ENCODE measurements around the gene KRT6C. TPM values are rescaled to one million over a fixed set of nuclear protein-coding genes. Genes with fewer than 3 reads are reported as not detected.

The KRT6C gene
- total and polyA plus RNA-seq, 8 donors: not detected

DNA sequence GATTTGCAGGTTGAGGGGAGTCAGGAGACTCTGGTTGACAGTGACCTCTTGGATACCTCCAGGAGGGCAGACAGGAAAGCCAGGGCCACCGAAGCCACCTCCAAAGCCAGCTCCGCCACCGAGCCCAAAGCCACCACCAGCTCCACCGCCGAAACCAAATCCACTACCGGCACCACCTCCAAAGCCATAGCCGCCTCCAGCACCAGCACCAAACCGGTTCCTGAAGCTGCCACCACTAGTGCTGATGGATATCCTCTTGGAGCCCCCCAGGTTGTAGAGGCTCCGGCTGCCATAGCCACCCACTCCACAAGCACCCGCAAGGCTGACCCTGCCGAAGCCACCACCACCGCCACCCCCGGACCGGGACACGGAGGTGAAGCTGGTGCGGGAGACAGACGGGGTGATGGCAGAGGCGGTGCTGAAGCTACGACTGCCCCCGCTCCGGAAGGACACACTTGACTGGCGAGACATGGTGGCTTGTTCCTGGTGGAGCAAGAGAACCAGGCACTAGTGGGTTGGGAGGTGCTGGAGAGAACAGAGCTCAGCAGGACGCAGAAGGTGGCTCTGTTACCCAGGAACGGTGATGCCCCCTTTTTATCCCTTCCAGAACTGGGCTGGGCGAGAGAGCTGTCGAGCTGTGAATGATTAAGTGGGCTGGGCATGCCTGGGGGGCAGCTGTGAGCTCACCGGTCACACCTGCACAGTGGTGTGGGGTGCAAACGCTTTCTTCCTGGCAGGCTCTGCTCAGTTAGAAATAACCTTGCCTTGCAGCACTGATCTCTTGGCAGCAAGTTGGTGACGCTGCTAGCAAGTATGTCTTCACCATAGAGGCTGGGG lies 46.4 kb upstream of the KRT6C start, which contains the start of gene KRT5:
Gene KRT5 (minus strand): TSS at position 569 of the 837 bp plus-strand sequence. CDS start 98 bp downstream, at position 471.
- Histone ChIP-seq H3K4me1 (no peaks in the 10 kb centered on the region), H3K27ac (no peak within 1 kb of the TSS)
- no peak for ATAC-seq

DNA sequence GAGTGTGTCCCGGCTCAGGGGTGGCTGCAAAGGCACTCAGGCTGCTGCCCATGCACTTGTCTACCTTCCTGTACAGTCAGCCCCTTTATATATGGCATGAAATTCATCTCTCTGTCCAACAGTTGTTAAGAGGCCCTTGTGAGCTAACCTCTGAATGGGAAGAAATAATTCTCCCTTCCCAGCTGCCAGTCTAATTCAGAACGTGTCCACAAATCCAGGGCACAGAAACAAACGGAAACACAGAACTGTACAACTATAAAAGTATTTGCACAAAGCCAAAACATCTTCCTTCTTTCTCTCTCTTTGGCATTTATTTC lies 45.7 kb upstream of the KRT6C start:
- DNase-seq: no peak
- no peaks in the 10 kb centered on the region for H3K4me1 ChIP-seq
- no peak for ATAC-seq
- no peak overlapping the region for H3K27ac ChIP-seq
- no peaks in the 10 kb centered on the region for H3K9me3 ChIP-seq
- TF ChIP-seq, protein P1, sequence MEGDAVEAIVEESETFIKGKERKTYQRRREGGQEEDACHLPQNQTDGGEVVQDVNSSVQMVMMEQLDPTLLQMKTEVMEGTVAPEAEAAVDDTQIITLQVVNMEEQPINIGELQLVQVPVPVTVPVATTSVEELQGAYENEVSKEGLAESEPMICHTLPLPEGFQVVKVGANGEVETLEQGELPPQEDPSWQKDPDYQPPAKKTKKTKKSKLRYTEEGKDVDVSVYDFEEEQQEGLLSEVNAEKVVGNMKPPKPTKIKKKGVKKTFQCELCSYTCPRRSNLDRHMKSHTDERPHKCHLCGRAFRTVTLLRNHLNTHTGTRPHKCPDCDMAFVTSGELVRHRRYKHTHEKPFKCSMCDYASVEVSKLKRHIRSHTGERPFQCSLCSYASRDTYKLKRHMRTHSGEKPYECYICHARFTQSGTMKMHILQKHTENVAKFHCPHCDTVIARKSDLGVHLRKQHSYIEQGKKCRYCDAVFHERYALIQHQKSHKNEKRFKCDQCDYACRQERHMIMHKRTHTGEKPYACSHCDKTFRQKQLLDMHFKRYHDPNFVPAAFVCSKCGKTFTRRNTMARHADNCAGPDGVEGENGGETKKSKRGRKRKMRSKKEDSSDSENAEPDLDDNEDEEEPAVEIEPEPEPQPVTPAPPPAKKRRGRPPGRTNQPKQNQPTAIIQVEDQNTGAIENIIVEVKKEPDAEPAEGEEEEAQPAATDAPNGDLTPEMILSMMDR (IDR thresholded peaks at IDR 0.05): no peak
- H3K36me3 ChIP-seq: no peaks in the 10 kb centered on the region
- intact Hi-C loops (cut with DNase I): no loop called here
- peaks cover 0 to 40% of the 10 kb centered on the region in 2 donors for H3K27me3 ChIP-seq
- H3K4me3 ChIP-seq: no peak overlapping the region

More for the DNA sequence above, 46.4 kb upstream of the KRT6C start, which contains the start of gene KRT5:
- H3K27me3 ChIP-seq: peaks cover 0 to 46% of the 10 kb centered on the region in 2 donors
- H3K36me3 ChIP-seq: no peaks in the 10 kb centered on the region
- no peak for DNase-seq
- intact Hi-C loops (cut with DNase I): no loop called here
- TF ChIP-seq, protein P1 (IDR thresholded peaks at IDR 0.05): no peak
- no peaks in the 10 kb centered on the region for H3K9me3 ChIP-seq
- no peak within 1 kb of the TSS for H3K4me3 ChIP-seq

DNA sequence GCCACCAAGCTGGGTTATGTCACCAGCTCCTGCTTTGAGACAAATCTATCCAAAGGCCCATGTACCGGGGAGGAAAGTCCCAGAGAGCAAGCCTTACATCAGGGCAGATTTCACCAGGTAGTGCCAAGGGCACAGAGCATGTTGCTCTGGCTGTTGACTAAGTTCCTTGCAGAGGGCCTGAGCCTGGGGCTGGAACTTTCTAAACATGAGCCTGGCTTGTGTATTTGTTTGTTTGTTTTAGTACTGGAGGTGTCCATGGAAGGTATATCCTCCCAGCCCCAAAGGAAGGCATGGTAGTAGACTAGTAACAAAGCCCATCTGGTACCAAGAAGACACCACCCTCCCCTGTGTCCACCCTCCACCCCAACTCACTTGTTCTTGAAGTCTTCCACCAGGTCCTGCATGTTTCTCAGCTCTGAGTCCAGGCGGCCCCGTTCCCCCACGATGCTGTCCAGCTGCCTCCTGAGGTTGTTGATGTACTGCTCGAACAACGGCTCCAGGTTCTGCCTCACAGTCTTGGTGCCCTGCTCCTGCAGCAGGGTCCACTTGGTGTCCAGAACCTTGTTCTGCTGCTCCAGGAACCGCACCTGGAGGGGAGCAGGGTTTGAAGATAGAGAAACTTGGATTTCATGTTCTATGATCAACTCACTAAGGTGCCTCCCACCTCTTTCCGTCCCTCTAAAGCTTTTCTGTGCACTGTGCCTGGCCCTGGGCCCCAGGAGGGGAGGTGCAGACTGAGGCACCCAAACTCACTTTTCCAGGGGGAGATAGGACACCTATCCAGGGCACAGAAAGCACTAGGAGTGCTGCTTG lies 45.2 kb upstream of the KRT6C start:
- Histone ChIP-seq H3K4me3 (no peak overlapping the region), H3K27ac (no peak overlapping the region), H3K9me3 (no peaks in the 10 kb centered on the region), H3K4me1 (no peaks in the 10 kb centered on the region), H3K36me3 (no peaks in the 10 kb centered on the region), H3K27me3 (peaks cover 0 to 35% of the 10 kb centered on the region in 2 donors)
- intact Hi-C loops (cut with DNase I): no loop called here
- TF ChIP-seq, protein P1 (IDR thresholded peaks at IDR 0.05): no peak
- ATAC-seq (no peak), DNase-seq (no peak)

DNA sequence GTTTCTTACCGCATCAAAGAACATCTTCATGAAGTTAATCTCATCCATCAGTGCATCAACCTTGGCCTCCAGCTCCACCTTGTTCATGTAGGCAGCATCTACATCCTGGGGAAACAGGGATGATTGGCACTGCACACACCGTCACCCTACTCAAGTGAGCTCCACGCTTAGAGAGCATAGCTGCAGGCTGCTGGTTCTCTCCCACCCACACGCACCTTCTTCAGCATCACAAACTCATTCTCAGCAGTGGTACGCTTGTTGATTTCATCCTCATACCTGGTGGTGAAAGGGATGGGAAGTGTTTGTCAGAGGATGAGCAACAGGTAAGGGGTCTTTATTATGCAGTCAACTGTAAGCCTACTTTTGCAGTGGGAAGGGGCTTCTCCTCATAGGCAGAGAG lies 44.3 kb upstream of the KRT6C start:
- intact Hi-C loops (cut with DNase I): no loop called here
- H3K4me1 ChIP-seq: no peaks in the 10 kb centered on the region
- DNase-seq (no peak), ATAC-seq (no peak)
- H3K4me3 ChIP-seq: no peak overlapping the region
- H3K27me3 ChIP-seq: peaks cover 0 to 26% of the 10 kb centered on the region in 2 donors
- H3K27ac ChIP-seq: no peak overlapping the region
- TF ChIP-seq, protein P1 (IDR thresholded peaks at IDR 0.05): no peak
- no peaks in the 10 kb centered on the region for H3K36me3 ChIP-seq
- H3K9me3 ChIP-seq: no peaks in the 10 kb centered on the region

Data from left lung (tissue), 10 donors.